Non-pigmented ciliary epithelial cell (primary cell): Measurements from ENCODE around the gene PARVB.

Experiments used
- DNase-seq: peaks from one replicate; pipeline ENCODE4 v3.0.0-alpha.2; 2010; ENCODE audit warnings: low read depth

Gene PARVB

GRCh38 chr22:44185237-44186120 lies 161.4 kb downstream of the PARVB start:
- no peak for DNase-seq

DNA sequence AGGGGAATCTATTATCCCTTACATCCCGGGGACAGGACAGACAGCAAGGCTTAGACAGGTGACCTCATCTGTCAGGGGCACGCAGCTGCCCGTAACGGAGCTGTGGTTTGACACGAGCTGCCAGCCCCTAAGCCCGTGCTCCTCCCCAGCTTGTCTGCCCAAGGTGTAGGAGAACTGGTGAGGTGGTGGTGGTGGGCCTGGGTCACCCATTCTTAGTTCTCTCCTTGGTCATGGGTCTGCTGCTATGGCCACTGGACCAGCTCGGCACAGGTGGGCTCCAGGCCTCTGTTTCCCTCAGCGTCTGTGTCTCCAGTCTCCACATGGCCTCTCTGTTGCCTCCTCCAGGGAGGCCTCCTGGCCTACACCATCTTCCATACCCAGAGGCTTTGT lies 162.0 kb downstream of the PARVB start:
- no peak for DNase-seq

DNA sequence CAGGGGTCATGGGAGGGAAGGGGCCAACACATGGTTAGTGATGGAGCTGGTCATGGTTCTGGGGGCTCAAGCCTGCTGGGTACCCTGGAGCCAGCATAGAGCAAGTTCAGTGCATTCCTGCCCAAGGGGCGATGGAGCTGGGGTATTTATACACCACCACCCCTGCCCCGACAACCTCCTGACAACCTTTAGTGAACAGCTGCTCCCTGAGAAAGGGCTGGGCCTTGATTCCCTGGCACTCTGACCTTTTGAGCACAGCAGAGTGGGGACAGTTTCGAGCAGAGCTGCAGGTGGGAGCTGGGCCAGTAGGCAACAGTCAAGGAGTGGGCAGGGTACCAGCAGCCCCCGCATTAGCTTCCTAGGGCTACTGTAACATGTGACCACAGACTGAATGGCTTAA lies 162.6 kb downstream of the PARVB start:
- DNase-seq: no peak

- no peak for DNase-seq
Observed at GRCh38 chr22:44187652-44188230, 163.6 kb downstream of the PARVB start.

- no peak for DNase-seq
Observed at GRCh38 chr22:44188316-44188715, 164.2 kb downstream of the PARVB start.

DNA sequence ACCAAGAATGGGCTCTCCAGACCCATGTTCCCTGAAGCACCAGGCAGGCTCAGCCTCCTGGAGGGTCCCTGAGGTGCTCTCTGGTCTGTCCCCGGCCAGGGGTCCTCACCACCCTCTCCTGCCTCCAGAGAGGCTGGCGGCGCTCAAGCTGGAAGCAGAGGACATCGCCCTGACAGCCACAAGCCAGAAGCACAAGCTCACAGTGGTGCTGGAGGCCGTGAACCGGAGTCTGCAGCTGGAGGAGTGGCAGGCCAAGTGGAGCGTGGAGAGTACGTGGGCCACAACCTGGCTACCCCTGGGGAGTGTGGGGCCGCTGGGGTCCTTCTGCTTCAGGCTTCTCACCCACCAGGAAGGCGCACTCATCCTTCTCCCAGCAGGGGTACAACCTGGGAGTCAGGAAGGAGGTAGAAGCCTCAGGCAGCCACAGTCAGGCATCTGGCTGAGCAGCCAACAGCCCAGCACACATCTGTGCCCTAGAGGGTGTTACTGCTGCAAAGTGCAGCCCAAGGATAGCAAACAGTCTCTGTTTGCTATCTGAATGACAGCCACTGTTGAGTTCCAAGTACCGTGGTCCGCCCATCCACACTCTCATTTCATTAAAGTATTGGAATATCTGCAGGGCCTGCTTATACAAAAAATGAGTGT lies 165.0 kb downstream of the PARVB start:
- DNase-seq: no peak

DNA sequence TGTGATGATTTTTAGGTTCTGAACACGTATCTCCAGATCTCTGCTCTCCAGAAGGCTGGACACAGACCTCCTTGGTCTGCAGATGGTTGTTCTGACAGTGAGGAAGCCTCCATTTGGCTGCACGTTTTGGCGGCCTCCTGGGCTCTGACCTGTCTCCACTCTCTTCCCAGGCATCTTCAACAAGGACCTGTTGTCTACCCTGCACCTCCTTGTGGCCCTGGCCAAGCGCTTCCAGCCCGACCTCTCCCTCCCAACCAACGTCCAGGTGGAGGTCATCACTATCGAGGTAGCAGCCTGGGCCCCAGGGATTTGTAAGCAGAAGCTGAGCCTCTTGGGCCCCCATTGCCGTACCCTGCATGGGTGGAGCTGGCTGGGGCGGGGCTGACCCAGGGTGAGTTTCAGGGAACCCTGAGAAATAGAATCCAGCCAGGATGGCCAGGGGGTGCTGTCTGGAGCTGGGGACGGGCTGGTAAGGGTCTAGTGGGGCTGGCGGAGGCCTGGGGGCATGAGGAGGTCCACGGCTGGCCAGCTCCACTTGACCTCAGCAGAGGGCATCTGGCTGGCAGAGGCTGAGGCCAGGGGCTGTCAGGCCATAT lies 166.4 kb downstream of the PARVB start:
- DNase-seq: no peak

- no peak for DNase-seq
Observed at GRCh38 chr22:44191036-44191454, 166.9 kb downstream of the PARVB start.

- no peak for DNase-seq
Observed at GRCh38 chr22:44192098-44192815, 168.2 kb downstream of the PARVB start.

DNA sequence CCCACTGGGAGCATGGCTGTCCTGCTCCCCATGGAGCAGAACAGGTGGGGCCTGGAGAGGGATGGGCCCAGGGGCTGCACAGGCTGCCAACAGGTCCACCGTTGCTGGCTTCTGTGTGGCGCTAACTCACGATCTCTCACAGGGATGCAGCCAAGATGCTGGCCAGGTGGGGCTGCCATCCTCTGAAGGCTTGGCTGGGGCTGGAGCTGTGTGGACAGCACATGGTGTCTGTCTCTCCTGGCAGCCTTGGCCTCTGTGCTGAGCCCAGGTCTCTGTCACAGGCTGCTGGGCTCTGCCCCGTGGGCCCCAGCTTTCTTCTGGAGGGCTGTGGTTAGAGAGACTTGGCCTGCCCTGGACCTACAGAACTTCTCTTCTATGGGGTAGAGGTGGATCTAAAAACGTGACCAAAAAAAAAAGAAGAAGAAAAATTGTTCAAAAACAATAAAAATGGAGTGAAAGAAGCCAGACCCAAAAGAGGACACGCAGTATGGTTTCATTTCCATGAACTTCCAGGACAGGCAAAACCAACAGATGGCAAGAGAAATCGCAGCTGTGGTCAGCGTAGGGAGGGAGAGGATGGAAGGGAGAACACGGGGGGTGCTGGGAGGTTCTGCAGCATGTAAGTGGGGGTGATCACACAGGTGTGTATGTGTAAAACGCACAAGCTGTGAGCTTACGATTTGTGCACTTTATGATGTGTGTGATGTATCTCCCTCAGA lies 168.9 kb downstream of the PARVB start:
- DNase-seq: no peak

- DNase-seq: no peak
Observed at GRCh38 chr22:44193535-44193891, 169.4 kb downstream of the PARVB start.

DNA sequence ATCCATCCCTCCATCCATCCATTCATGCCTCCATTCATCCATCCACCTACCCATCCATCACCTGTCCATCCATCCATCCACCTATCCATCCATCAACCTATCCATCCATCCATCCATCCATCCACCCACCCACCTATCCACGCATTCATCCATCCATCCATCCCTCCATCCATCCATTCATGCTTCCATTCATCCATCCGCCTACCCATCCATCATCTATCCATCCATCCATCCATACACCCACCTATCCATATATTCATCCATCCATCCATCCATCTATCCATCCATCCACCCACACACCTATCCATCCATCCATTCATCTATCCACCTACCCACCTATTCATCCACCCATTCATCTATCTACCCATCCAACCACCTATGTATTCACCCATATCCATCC lies 170.5 kb downstream of the PARVB start:
- no peak for DNase-seq

- DNase-seq: no peak
Observed at GRCh38 chr22:44195189-44195871, 171.2 kb downstream of the PARVB start.

DNA sequence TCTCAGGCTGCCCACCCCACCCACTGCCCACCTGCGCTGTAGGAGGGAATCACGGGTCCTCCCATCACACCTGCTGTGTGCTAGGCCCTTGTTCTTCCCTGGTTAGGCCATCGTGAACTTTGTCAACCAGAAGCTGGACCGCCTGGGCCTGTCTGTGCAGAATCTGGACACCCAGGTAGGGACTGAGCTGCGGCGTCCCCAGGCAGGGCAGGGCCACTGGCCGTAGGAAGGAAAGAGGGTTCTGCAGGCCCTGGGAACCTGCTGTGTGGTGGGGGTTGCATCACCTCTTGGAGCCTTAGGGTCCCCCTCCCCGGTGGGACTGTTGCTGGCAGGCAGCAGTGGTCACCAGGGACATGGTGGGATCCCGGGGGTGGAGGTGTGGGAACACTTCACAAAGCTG lies 172.1 kb downstream of the PARVB start:
- no peak for DNase-seq

DNA sequence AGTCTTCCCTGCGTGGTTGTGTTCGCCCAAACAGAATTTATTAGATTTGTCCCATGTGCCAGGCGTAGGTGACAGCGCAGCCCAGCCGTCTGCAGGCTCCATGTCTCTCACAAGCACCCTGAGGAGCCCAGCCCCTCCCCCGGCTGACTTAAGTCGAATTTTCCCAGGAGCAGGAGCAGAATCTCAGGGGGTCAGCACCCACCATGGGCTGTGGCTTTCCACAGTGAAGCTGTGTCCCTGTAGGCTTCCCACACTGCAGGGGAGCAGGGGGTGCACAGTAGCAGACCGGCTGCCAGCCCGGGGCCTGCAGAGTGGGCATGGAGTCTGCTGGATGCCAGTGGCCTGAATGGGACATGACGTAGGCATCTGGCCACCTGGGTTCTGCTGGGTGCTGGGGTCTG lies 172.6 kb downstream of the PARVB start:
- no peak for DNase-seq

DNA sequence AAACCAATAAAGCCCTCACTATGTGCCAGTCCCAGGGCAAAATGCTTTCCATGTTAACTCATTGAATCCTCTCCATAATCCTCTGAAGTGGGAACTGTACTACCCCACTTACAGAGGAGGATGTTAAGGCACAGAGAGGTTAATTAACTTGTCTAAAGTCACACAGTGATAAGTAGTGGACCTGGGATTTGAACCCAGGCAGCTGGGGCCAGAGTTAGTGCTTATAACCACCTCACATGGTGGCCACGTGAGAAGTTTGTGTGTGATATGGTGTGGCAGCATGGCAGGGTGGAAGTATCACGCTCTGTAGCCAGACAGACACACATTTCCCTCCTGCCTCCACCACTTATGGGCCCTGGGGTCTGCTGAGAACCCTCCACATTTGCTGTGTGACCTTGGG lies 173.2 kb downstream of the PARVB start:
- DNase-seq: no peak

DNA sequence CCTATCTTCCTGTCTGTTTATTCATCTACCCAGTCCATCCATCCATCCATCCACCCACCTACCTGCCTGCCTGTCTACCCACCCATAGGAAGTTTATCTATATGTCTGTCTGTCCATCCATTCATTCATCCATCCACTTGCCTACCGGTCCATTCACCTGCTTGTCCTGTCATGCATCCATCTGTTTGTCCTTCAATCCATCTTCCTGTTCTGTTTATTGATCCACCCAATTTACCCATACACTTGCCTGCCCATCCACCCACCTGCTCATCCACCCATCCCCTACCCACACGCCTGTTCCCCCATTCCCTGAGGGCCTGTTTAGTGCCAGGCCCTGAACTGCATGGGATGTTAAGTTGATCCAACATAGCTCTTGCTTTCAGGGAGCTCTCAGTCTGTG lies 175.1 kb downstream of the PARVB start:
- DNase-seq: no peak

DNA sequence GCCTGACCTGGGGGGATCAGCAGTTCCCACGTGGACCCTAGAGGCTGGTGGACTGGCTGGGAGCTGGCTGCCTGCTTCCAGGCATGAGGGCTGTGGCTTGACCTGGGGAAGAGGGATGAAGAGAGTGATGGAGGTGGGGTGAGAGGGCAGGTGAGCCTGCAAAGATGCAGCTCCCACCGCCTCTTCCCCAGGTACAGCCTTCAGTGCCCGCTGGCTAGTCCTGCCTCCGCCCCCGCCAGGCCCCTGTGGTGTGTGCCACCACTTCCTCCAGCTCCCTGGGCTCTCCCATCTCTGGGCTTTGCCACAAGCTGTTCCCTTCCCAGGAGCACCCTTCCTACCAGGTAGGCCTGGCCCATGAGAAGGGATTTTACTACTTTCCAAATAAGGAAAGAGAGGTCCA lies 175.8 kb downstream of the PARVB start:
- DNase-seq: no peak

GRCh38 chr22:44200451-44200850 lies 176.3 kb downstream of the PARVB start:
- DNase-seq: no peak

DNA sequence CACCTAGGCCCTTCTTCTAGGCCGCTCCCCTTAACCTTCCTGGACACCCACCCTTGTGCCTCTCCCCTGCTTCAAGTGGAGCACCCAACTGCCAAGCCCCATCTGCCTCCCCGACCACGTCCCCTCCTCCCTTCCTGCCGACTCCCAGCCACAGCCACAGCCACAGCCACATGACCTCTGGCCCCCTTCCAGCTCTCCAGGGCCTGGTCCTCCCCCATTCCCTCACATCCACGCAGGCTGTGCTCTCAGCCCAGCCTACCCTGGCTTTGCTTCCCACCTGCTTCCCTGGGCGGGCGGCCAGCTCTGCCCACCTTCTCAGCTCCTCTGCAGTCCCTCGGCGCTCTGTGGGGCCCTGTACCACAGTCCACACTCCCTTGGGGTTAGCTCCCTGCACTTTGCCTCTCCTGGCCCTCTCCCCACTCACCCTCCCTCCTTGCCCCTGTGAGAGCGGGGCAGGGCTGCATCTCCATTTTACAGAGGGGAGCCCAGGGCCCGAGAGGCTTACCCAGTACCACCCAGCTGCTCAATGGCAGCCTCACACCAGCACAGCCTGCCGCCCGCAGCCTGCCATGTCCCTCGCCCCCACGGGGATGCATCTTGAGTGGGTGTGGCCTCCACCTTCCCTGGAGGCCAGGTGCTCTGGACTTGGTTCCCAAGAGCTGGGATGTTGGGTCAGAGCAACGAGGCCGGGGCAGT lies 176.9 kb downstream of the PARVB start:
- no peak for DNase-seq
